OCI-LY7 (cell line): Measurements from ENCODE around the gene CDK5. TPM values are rescaled to one million over a fixed set of nuclear protein-coding genes. Genes with fewer than 3 reads are reported as not detected.

Experiments
- BruUV-seq: library from RNA; stranded (reverse); fragments of 400-500 nt; replicated peaks from 2 replicates; lab custom pipeline; 2021; lab: Mats Ljungman, UMichigan
- CTCF ChIA-PET: fragments of 300-600 bp; sonication (Branson Sonifier 250); formaldehyde crosslinking; loops from one replicate; lab custom pipeline; 2022; ENCODE audit warnings: antibody characterized with exemption; ENCODE audit not compliant: unreplicated experiment; lab: Charles Lee
- POLR2A ChIA-PET: fragments of 300-600 bp; sonication (Branson Sonifier 250); formaldehyde crosslinking; loops from one replicate; lab custom pipeline; 2022; ENCODE audit warnings: antibody characterized with exemption; lab: Charles Lee
- DNase-seq: peaks from one replicate; pipeline ENCODE4 v3.0.0-alpha.2; 2015; ENCODE audit warnings: low spot score
- H2AFZ ChIP-seq: fragments of 200-600 bp; sonication (generic), shearing (Covaris generic); 2 replicates; pipeline ENCODE4 v1.6.1; 2014; ENCODE audit warnings: mild to moderate bottlenecking, antibody characterized with exemption, low read length, moderate library complexity
- H3K27ac ChIP-seq: fragments of 200-600 bp; sonication (generic); 2 replicates; pipeline ENCODE4 v1.5.1; 2014; ENCODE audit warnings: mixed run types, low read depth, mild to moderate bottlenecking, moderate library complexity, low read length, inconsistent platforms; ENCODE audit not compliant: poor library complexity, severe bottlenecking
- H3K36me3 ChIP-seq: fragments of 200-600 bp; sonication (generic); 2 replicates; pipeline ENCODE4 v1.6.1; 2014; ENCODE audit warnings: mild to moderate bottlenecking, antibody characterized with exemption, low read length, moderate library complexity, mixed read lengths; ENCODE audit not compliant: insufficient read depth
- H3K4me1 ChIP-seq: fragments of 200-600 bp; sonication (generic); 2 replicates; pipeline ENCODE4 v1.5.1; 2014; ENCODE audit warnings: mild to moderate bottlenecking, low read length; ENCODE audit not compliant: insufficient read depth, poor library complexity, severe bottlenecking
- H3K4me2 ChIP-seq: fragments of 200-600 bp; sonication (generic); 2 replicates; pipeline ENCODE4 v1.6.1; 2014; ENCODE audit warnings: mild to moderate bottlenecking, low read length
- H3K4me3 ChIP-seq: fragments of 200-600 bp; sonication (generic); 2 replicates; pipeline ENCODE4 v1.5.1; 2014; ENCODE audit warnings: mild to moderate bottlenecking, low read depth, low read length; ENCODE audit not compliant: poor library complexity, severe bottlenecking
- H3K79me2 ChIP-seq: fragments of 200-600 bp; sonication (generic); 2 replicates; pipeline ENCODE4 v1.6.1; 2016; ENCODE audit warnings: low read depth, mild to moderate bottlenecking, low read length, moderate library complexity, mixed read lengths; ENCODE audit not compliant: insufficient read depth
- H3K9me2 ChIP-seq: fragments of 200-600 bp; sonication (generic); 2 replicates; pipeline ENCODE4 v1.6.1; 2016; ENCODE audit warnings: mild to moderate bottlenecking, low read length, mixed read lengths; ENCODE audit not compliant: insufficient read depth
- H3K9me3 ChIP-seq: fragments of 200-600 bp; sonication (generic); 2 replicates; pipeline ENCODE4 v1.6.1; 2014; ENCODE audit warnings: mild to moderate bottlenecking, mixed run types, low read length, mixed read lengths
- H4K20me1 ChIP-seq: fragments of 200-600 bp; sonication (generic); 2 replicates; pipeline ENCODE4 v1.6.1; 2014; ENCODE audit warnings: mild to moderate bottlenecking, antibody characterized with exemption, low read length, moderate library complexity, mixed read lengths; ENCODE audit not compliant: insufficient read depth
- CTCF ChIP-seq: fragments of 200-600 bp; sonication (generic); conservative IDR thresholded peaks from 2 replicates; pipeline ENCODE4 v1.5.1; 2014; ENCODE audit warnings: mild to moderate bottlenecking, antibody characterized with exemption, low read length, moderate library complexity, mixed read lengths
- EZH2phosphoT487 ChIP-seq: fragments of 200-600 bp; sonication (generic); IDR thresholded peaks from 2 replicates; pipeline ENCODE4 v1.6.1; 2018; ENCODE audit warnings: low read depth, borderline replicate concordance, mild to moderate bottlenecking, mixed run types, antibody characterized with exemption, low read length, moderate library complexity, mixed read lengths
- intact Hi-C: fragments of 100-400 bp; cut with micrococcal nuclease; formaldehyde crosslinking; loops from one replicate; pipeline ENCODE4 v1.10.0; 2022; ENCODE audit not compliant: unreplicated experiment
- total RNA-seq, 2 experiments: library from RNA; depleted of rRNA in 1 of 2; stranded (reverse); fragments of >200 nt in 1 of 2; shearing (Covaris generic) in 1 of 2; gene quantifications; 2 replicates each; pipeline ENCODE4 v1.2.3, GENCODE V29; 2014 to 2022

CDK5 gene
- total RNA-seq, 2 experiments from 2014 or later, result 23.7 to 30.9 TPM

GRCh38 chr7:151083824-151084160, 26.1 kb upstream of the CDK5 start:
- Histone ChIP-seq H3K4me1 (peaks cover 50% of the 10 kb centered on the region), H2AFZ (peak overlapping the region; percentile 66), H3K9me3 (no peaks in the 10 kb centered on the region), H4K20me1 (no peaks in the 10 kb centered on the region), H3K4me3 (peak overlapping the region; percentile 91), H3K36me3 (peaks cover 12% of the 10 kb centered on the region; the same call in 1 of the 2 replicates), H3K9me2 (no peaks in the 10 kb centered on the region), H3K4me2 (peak overlapping the region; percentile 100), H3K27ac (no peak overlapping the region), H3K79me2 (peaks cover 28% of the 10 kb centered on the region)
- no peak for DNase-seq
- POLR2A ChIA-PET, result interaction anchor here (1.2 kb wide), 1 partner anchor 25 kb away, joined by 3 read pairs; the partner anchor contains the start of gene SLC4A2
- TF ChIP-seq CTCF (no peak), EZH2phosphoT487 (no peak)
- intact Hi-C loops, result loop anchor here (5.0 to 10.0 kb wide), 3 partner anchors 109 to 189 kb away; partner anchors contain the start of genes ABCF2 and KCNH2
- BruUV-seq, result no TSS peak
- CTCF ChIA-PET, result no interaction called here

GRCh38 chr7:151083071-151083823, 25.6 kb upstream of the CDK5 start, which contains the start of gene TMUB1:
TSS of gene TMUB1 (minus strand) at chr7:151083493. CDS start at chr7:151082563, 930 bp downstream.
- intact Hi-C loops, result loop anchor here (5.0 to 10.0 kb wide), 3 partner anchors 108 to 188 kb away; partner anchors contain the start of genes ABCF2 and KCNH2
- H3K79me2 ChIP-seq, result peaks cover 28% of the 10 kb centered on the region
- CTCF ChIA-PET, result interaction anchor here (1.1 kb wide), 1 partner anchor 11 kb away, joined by 3 read pairs; no protein-coding TSS in a partner anchor
- H3K27ac ChIP-seq, result peak within 1 kb of the TSS; percentile 48
- peaks cover 17% of the 10 kb centered on the region; the same call in 1 of the 2 replicates for H3K36me3 ChIP-seq
- peak within 1 kb of the TSS; percentile 91 for H3K4me3 ChIP-seq
- BruUV-seq, result no TSS peak
- H3K4me1 ChIP-seq, result peaks cover 56% of the 10 kb centered on the region
- peak; percentile 84 for DNase-seq
- POLR2A ChIA-PET, result interaction anchor here (1.2 kb wide), 1 partner anchor 24 kb away, joined by 3 read pairs; the partner anchor contains the start of gene SLC4A2
- no peaks in the 10 kb centered on the region for H3K9me3 ChIP-seq
- no peaks in the 10 kb centered on the region for H3K9me2 ChIP-seq
- TF ChIP-seq CTCF, result no peak
- no peak for TF ChIP-seq EZH2phosphoT487
- H2AFZ ChIP-seq, result peak within 1 kb of the TSS; percentile 66
- peak within 1 kb of the TSS; percentile 100 for H3K4me2 ChIP-seq
- H4K20me1 ChIP-seq, result no peaks in the 10 kb centered on the region
